Liver (tissue), 9 donors: ENCODE results near the gene COL4A4. TPM values are rescaled to one million over a fixed set of nuclear protein-coding genes. Genes with fewer than 3 reads are reported as not detected.

Source experiments
- DNase-seq: peaks from one replicate; pipeline ENCODE4 v3.0.0-alpha.2; 2017; ENCODE audit warnings: low spot score
- H3K27ac ChIP-seq, 2 donors: one replicate each; pipeline ENCODE4 v1.7.0; 2013; ENCODE audit warnings: inconsistent platforms in 2 of 2, low read length in 2 of 2, control low read depth in 1 of 2, low read depth in 1 of 2, mild to moderate bottlenecking in 1 of 2
- H3K27me3 ChIP-seq, 4 donors: one replicate each; pipeline versions ENCODE4 v1.6.1 to v1.7.0; 2013; ENCODE audit warnings: low read length in 3 of 4, inconsistent platforms in 1 of 4, mild to moderate bottlenecking in 1 of 4, moderate library complexity in 1 of 4; ENCODE audit not compliant: control insufficient read depth in 4 of 4, insufficient read depth in 4 of 4
- H3K36me3 ChIP-seq, 4 donors: one replicate each; pipeline versions ENCODE4 v1.6.1 to v1.7.0; 2013; ENCODE audit warnings: low read length in 3 of 4, mild to moderate bottlenecking in 3 of 4, low read depth in 1 of 4, moderate library complexity in 1 of 4; ENCODE audit not compliant: control insufficient read depth in 4 of 4, insufficient read depth in 3 of 4
- H3K4me1 ChIP-seq, 4 donors: one replicate each; pipeline versions ENCODE4 v1.6.1 to v1.7.0; 2013; ENCODE audit warnings: low read length in 3 of 4, mild to moderate bottlenecking in 3 of 4, moderate library complexity in 1 of 4; ENCODE audit not compliant: control insufficient read depth in 4 of 4, insufficient read depth in 4 of 4
- H3K4me3 ChIP-seq, 3 donors: one replicate each; pipeline versions ENCODE4 v1.6.1 to v1.7.0; 2013; ENCODE audit warnings: low read length in 3 of 3, control low read depth in 1 of 3, low read depth in 1 of 3, mild to moderate bottlenecking in 1 of 3
- H3K9ac ChIP-seq, 2 donors: one replicate each; pipeline ENCODE4 v1.7.0; 2013; ENCODE audit warnings: low read length in 2 of 2, mild to moderate bottlenecking in 2 of 2, moderate library complexity in 2 of 2, control low read depth in 1 of 2, low read depth in 1 of 2
- H3K9me3 ChIP-seq, 4 donors: one replicate each; pipeline versions ENCODE4 v1.6.1 to v1.7.0; 2013; ENCODE audit warnings: low read length in 3 of 4; ENCODE audit not compliant: control insufficient read depth in 4 of 4
- ATF3 ChIP-seq: IDR thresholded peaks from 2 replicates; pipeline ENCODE4 v1.6.1; 2016; ENCODE audit warnings: antibody characterized with exemption
- CTCF ChIP-seq: fragments of 150-350 bp; IDR thresholded peaks from 2 replicates; pipeline ENCODE4 v1.5.1; 2017; ENCODE audit warnings: improper control_type of control experiment, low read depth, low read length; ENCODE audit not compliant: missing input control
- EGR1 ChIP-seq, 2 donors: IDR thresholded peaks; 2 replicates each; pipeline ENCODE4 v1.6.1; 2016 to 2018; ENCODE audit warnings: antibody characterized with exemption in 2 of 2, low read depth in 2 of 2
- FOXA1 ChIP-seq: IDR thresholded peaks from 2 replicates; pipeline ENCODE4 v1.6.1; 2016; ENCODE audit warnings: antibody characterized with exemption
- FOXA2 ChIP-seq: IDR thresholded peaks from 2 replicates; pipeline ENCODE4 v1.6.1; 2016; ENCODE audit warnings: antibody characterized with exemption
- GABPA ChIP-seq, 2 donors: IDR thresholded peaks in 1 of 2; conservative IDR thresholded peaks in 1 of 2; 2 replicates each; pipeline ENCODE4 v1.6.1; 2016; ENCODE audit warnings: antibody characterized with exemption in 2 of 2, mild to moderate bottlenecking in 1 of 2, moderate library complexity in 1 of 2
- HNF4A ChIP-seq, 2 donors: conservative IDR thresholded peaks; 2 replicates each; pipeline ENCODE4 v1.6.1; 2016; ENCODE audit warnings: antibody characterized with exemption in 2 of 2, mild to moderate bottlenecking in 2 of 2
- HNF4G ChIP-seq: IDR thresholded peaks from 2 replicates; pipeline ENCODE4 v1.6.1; 2016; ENCODE audit warnings: antibody characterized with exemption
- JUND ChIP-seq, 2 donors: IDR thresholded peaks; 2 replicates each; pipeline ENCODE4 v1.6.1; 2016; ENCODE audit warnings: antibody characterized with exemption in 2 of 2
- MAX ChIP-seq: IDR thresholded peaks from 2 replicates; pipeline ENCODE4 v1.6.1; 2016; ENCODE audit warnings: antibody characterized with exemption
- RAD21 ChIP-seq, 2 donors: IDR thresholded peaks; 2 replicates each; pipeline ENCODE4 v1.6.1; 2016; ENCODE audit warnings: antibody characterized with exemption in 2 of 2, mild to moderate bottlenecking in 2 of 2
- REST ChIP-seq: IDR thresholded peaks from 2 replicates; pipeline ENCODE4 v1.6.1; 2016; ENCODE audit warnings: antibody characterized with exemption, mild to moderate bottlenecking
- RXRA ChIP-seq, 2 donors: IDR thresholded peaks; 2 replicates each; pipeline ENCODE4 v1.6.1; 2017 to 2018; ENCODE audit warnings: antibody characterized with exemption in 2 of 2, mild to moderate bottlenecking in 1 of 2
- SP1 ChIP-seq: IDR thresholded peaks from 2 replicates; pipeline ENCODE4 v1.6.1; 2018; ENCODE audit warnings: antibody characterized with exemption, mild to moderate bottlenecking
- TAF1 ChIP-seq: conservative IDR thresholded peaks from 2 replicates; pipeline ENCODE4 v1.6.1; 2016; ENCODE audit warnings: antibody characterized with exemption, mild to moderate bottlenecking
- YY1 ChIP-seq: IDR thresholded peaks from 2 replicates; pipeline ENCODE4 v1.6.1; 2016; ENCODE audit warnings: antibody characterized with exemption, mild to moderate bottlenecking
- WGBS: extraction: QIAGEN DNeasy Blood & Tissue Kit; methylation state at CpG from one replicate; pipeline ENCODE4 v1.1.7; 2013; 5-methylcytosine and 5-hydroxymethylcytosine counted together
- polyA plus RNA-seq, 2 donors: library from polyadenylated mRNA; stranded (reverse) in 1 of 2; unstranded in 1 of 2; fragments of 200-250 nt in 1 of 2; fragments of >200 nt in 1 of 2; fragmentation: Nextera tagmentation in 1 of 2; extraction: Ambion mirVana in 1 of 2; gene quantifications; one replicate each; pipeline versions ENCODE4 v1.2.1 to v1.2.3, GENCODE V29; 2013 to 2015
- total RNA-seq, 2 donors: library from RNA; depleted of rRNA; stranded (reverse); fragments of >200 nt; gene quantifications; one replicate each; pipeline ENCODE4 v1.2.3, GENCODE V29; 2014
- donor health status: healthy.
- donor health status: healthy.
- donor health status: healthy.
- donor health status: healthy.
- donor health status: healthy.

COL4A4 gene
- total and polyA plus RNA-seq, 4 donors = 0.14 to 3.8 (median 0.82) TPM

- TF ChIP-seq RXRA (IDR thresholded peaks at IDR 0.05) = no peak
- no peak for TF ChIP-seq YY1
- no peak for TF ChIP-seq CTCF
- no peak for TF ChIP-seq HNF4G
- TF ChIP-seq HNF4A (conservative IDR thresholded peaks at IDR 0.05) = no peak
- TF ChIP-seq TAF1 = no peak
- no peak for TF ChIP-seq SP1
- no peak for TF ChIP-seq MAX
- no peak for TF ChIP-seq EGR1 (IDR thresholded peaks at IDR 0.05; ENCODE audit: low read depth in 2 of 2)
- TF ChIP-seq JUND (IDR thresholded peaks at IDR 0.05) = no peak
- TF ChIP-seq RAD21 (IDR thresholded peaks at IDR 0.05) = no peak
- no peak for TF ChIP-seq ATF3
- no peak for TF ChIP-seq FOXA1
- TF ChIP-seq GABPA (IDR thresholded peaks at IDR 0.05 in 1 of 2, conservative IDR thresholded peaks at IDR 0.05 in 1 of 2) = no peak
These were observed 40.4 kb upstream of the COL4A4 start for GRCh38 chr2:227204452-227204851.

GRCh38 chr2:227201771-227202170 lies 37.8 kb upstream of the COL4A4 start:
- no peak overlapping the region for H3K9ac ChIP-seq
- H3K9me3 ChIP-seq = no peaks in the 10 kb centered on the region
- TF ChIP-seq GABPA (IDR thresholded peaks at IDR 0.05 in 1 of 2, conservative IDR thresholded peaks at IDR 0.05 in 1 of 2) (no peak), RAD21 (IDR thresholded peaks at IDR 0.05) (no peak), RXRA (IDR thresholded peaks at IDR 0.05) (no peak), FOXA2 (no peak), REST (no peak), MAX (no peak), EGR1 (IDR thresholded peaks at IDR 0.05; ENCODE audit: low read depth in 2 of 2) (no peak)
- H3K27me3 ChIP-seq = no peaks in the 10 kb centered on the region
- H3K4me3 ChIP-seq = no peak overlapping the region
- H3K4me1 ChIP-seq = no peaks in the 10 kb centered on the region
- no peak for DNase-seq
- H3K36me3 ChIP-seq = no peaks in the 10 kb centered on the region
- no peak overlapping the region for H3K27ac ChIP-seq
- 84% methylated on average over 2 of the region's 2 CpGs for WGBS

More at GRCh38 chr2:227204452-227204851, 40.4 kb upstream of the COL4A4 start:
- Histone ChIP-seq H3K9ac (no peak overlapping the region), H3K4me1 (no peaks in the 10 kb centered on the region), H3K9me3 (no peaks in the 10 kb centered on the region), H3K4me3 (no peak overlapping the region), H3K27me3 (no peaks in the 10 kb centered on the region), H3K27ac (no peak overlapping the region), H3K36me3 (no peaks in the 10 kb centered on the region)
- WGBS = 93% methylated on average over 4 of the region's 4 CpGs
- no peak for DNase-seq
